HepG2 (cell line): ENCODE data around the gene NSL1. TPM values are rescaled to one million over a fixed set of nuclear protein-coding genes. Genes with fewer than 3 reads are reported as not detected.

Experiments used
- ATAC-seq: fragments of 200-7000 bp; cut with Tn5 transposase; 3 replicates; pipeline ENCODE4 v1.9.1; 2020; ENCODE audit warnings: mild to moderate bottlenecking, moderate library complexity
- BruUV-seq: library from RNA; stranded (reverse); fragments of 400-500 nt; replicated peaks from 2 replicates; lab custom pipeline; 2021; lab: Mats Ljungman, UMichigan
- CTCF ChIA-PET: fragments of 300-600 bp; formaldehyde crosslinking; extraction: SDS; loops from one replicate; lab custom pipeline; 2021; ENCODE audit warnings: low total read pairs, inconsistent platforms, low intra/inter-chr PET ratio; lab: Yijun Ruan, JAX
- POLR2A ChIA-PET: fragments of 350-600 bp; sonication (Branson Sonifier 250); formaldehyde crosslinking; loops from one replicate; lab custom pipeline; 2020; ENCODE audit warnings: antibody characterized with exemption, inconsistent platforms; lab: Yijun Ruan, JAX
- DNase-seq: peaks from one replicate; pipeline ENCODE4 v3.0.0-alpha.2; 2015; ENCODE audit warnings: low spot score
- FAIRE-seq: peaks from 3 replicates; lab custom pipeline; 2011; peaks lifted over from hg19 to GRCh38; lab: Jason Lieb, UNC
- H2AFZ ChIP-seq: one replicate; pipeline ENCODE4 v1.6.1; 2011; ENCODE audit warnings: low read length, inconsistent platforms
- H3K27ac ChIP-seq: fragments of 300-600 bp; 3 replicates; pipeline ENCODE4 v1.8.0; 2011; ENCODE audit warnings: mixed run types, mild to moderate bottlenecking, mixed read lengths, low read length, inconsistent platforms; ENCODE audit not compliant: insufficient read depth; ENCODE audit errors: extremely low read length
- H3K27me3 ChIP-seq, 2 experiments: fragments of 200-600 bp in 1 of 2; 2 replicates in 1 of 2; 3 replicates in 1 of 2; pipeline versions ENCODE4 v1.6.0 to v1.8.0; 2011; ENCODE audit warnings: low read length in 2 of 2, mild to moderate bottlenecking in 2 of 2, moderate library complexity in 2 of 2, inconsistent platforms in 1 of 2; ENCODE audit not compliant: insufficient read depth in 2 of 2, control insufficient read depth in 1 of 2
- H3K36me3 ChIP-seq, 2 experiments: fragments of 200-600 bp in 1 of 2; replicated peaks in 1 of 2; 2 replicates in 1 of 2; 3 replicates in 1 of 2; pipeline versions ENCODE4 v1.5.1 to v1.8.0; 2011; ENCODE audit warnings: low read length in 2 of 2, inconsistent platforms in 1 of 2; ENCODE audit not compliant: insufficient read depth in 2 of 2, control insufficient read depth in 1 of 2
- H3K4me1 ChIP-seq: 2 replicates; pipeline ENCODE4 v1.5.1; 2012; ENCODE audit warnings: low read length, inconsistent platforms; ENCODE audit not compliant: insufficient read depth
- H3K4me2 ChIP-seq: 2 replicates; pipeline ENCODE4 v1.6.0; 2011; ENCODE audit warnings: low read depth, low read length, inconsistent platforms
- H3K4me3 ChIP-seq, 3 experiments: fragments of 200-600 bp in 1 of 3; sonication (generic), shearing (Covaris generic) in 1 of 3; replicated peaks in 1 of 3; 2 replicates each; pipeline ENCODE4 v1.5.1; 2011 to 2016; ENCODE audit warnings: low read length in 3 of 3, inconsistent platforms in 2 of 3, low read depth in 2 of 3, mild to moderate bottlenecking in 2 of 3, control low read depth in 1 of 3, mixed read lengths in 1 of 3; ENCODE audit not compliant: insufficient read depth in 1 of 3
- H3K79me2 ChIP-seq: one replicate; pipeline ENCODE4 v1.6.1; 2011; ENCODE audit warnings: low read length, inconsistent platforms; ENCODE audit not compliant: insufficient read depth
- H3K9ac ChIP-seq: 2 replicates; pipeline ENCODE4 v1.6.0; 2011; ENCODE audit warnings: mild to moderate bottlenecking, low read depth, low read length, inconsistent platforms; ENCODE audit not compliant: insufficient read depth
- H3K9me3 ChIP-seq: 2 replicates; pipeline ENCODE4 v1.5.1; 2012; ENCODE audit warnings: mild to moderate bottlenecking, low read length
- H4K20me1 ChIP-seq: 2 replicates; pipeline ENCODE4 v1.6.0; 2011; ENCODE audit warnings: inconsistent platforms, mild to moderate bottlenecking, low read length, moderate library complexity; ENCODE audit not compliant: insufficient read depth
- CREM ChIP-seq, 2 experiments: sonication (generic) in 1 of 2; formaldehyde crosslinking in 1 of 2; IDR thresholded peaks; 2 replicates each; pipeline versions ENCODE4 v1.4.0 to v1.6.1; 2016 to 2020; ENCODE audit warnings: antibody characterized with exemption in 1 of 2, mild to moderate bottlenecking in 1 of 2, missing genetic modification reagents in 1 of 2
- DR1 ChIP-seq: sonication (generic); formaldehyde crosslinking; IDR thresholded peaks from 2 replicates; pipeline ENCODE4 v1.8.0; 2021; ENCODE audit warnings: mild to moderate bottlenecking, missing genetic modification reagents, inconsistent platforms
- FOXP1 ChIP-seq, 2 experiments: fragments of 450-650 bp in 1 of 2; IDR thresholded peaks; 2 replicates each; pipeline ENCODE4 v1.6.1; 2017 to 2018; ENCODE audit warnings: antibody characterized with exemption in 1 of 2
- GZF1 ChIP-seq: sonication (generic); formaldehyde crosslinking; IDR thresholded peaks from 2 replicates; pipeline ENCODE4 v1.5.1; 2020; ENCODE audit warnings: mild to moderate bottlenecking, missing genetic modification reagents
- MBD4 ChIP-seq: IDR thresholded peaks from 2 replicates; pipeline ENCODE4 v1.6.1; 2012; ENCODE audit warnings: low read length, inconsistent platforms, borderline replicate concordance
- MIXL1 ChIP-seq: IDR thresholded peaks from 2 replicates; pipeline ENCODE4 v1.6.1; 2016
- NCOR1 ChIP-seq: fragments of 200-600 bp; sonication (generic); IDR thresholded peaks from 2 replicates; pipeline ENCODE4 v1.7.0; 2017; ENCODE audit warnings: antibody characterized with exemption, low read length, borderline replicate concordance
- PHF5A ChIP-seq: IDR thresholded peaks from one replicate; pipeline ENCODE4 v1.6.1; 2018; ENCODE audit warnings: low read depth, missing genetic modification reagents; ENCODE audit not compliant: unreplicated experiment
- RBM22 ChIP-seq: fragments of 200-400 bp; formaldehyde crosslinking; optimal IDR thresholded peaks from 2 replicates; pipeline ENCODE3; 2017; ENCODE audit warnings: mild to moderate bottlenecking, low read length, moderate library complexity
- RORA ChIP-seq: sonication (generic); formaldehyde crosslinking; IDR thresholded peaks from 2 replicates; pipeline ENCODE4 v1.5.0; 2020; ENCODE audit warnings: mild to moderate bottlenecking, missing genetic modification reagents, moderate library complexity
- SAP130 ChIP-seq: IDR thresholded peaks from 2 replicates; pipeline ENCODE4 v1.6.1; 2016; ENCODE audit warnings: low read depth
- SUZ12 ChIP-seq: fragments of 150-350 bp; IDR thresholded peaks from 2 replicates; pipeline ENCODE4 v1.6.1; 2014; ENCODE audit warnings: low read depth, low read length
- ZNF180 ChIP-seq: sonication (generic); formaldehyde crosslinking; IDR thresholded peaks from 2 replicates; pipeline ENCODE4 v1.4.0; 2020; ENCODE audit warnings: low read depth, missing genetic modification reagents, borderline replicate concordance
- ZNF281 ChIP-seq: sonication (generic); formaldehyde crosslinking; IDR thresholded peaks from 2 replicates; pipeline ENCODE4 v1.4.0; 2020; ENCODE audit warnings: missing genetic modification reagents, borderline replicate concordance
- ZNF317 ChIP-seq: sonication (generic); formaldehyde crosslinking; IDR thresholded peaks from 2 replicates; pipeline ENCODE4 v1.5.0; 2020; ENCODE audit warnings: mild to moderate bottlenecking, missing genetic modification reagents
- ZNF510 ChIP-seq: sonication (generic); formaldehyde crosslinking; IDR thresholded peaks from 2 replicates; pipeline ENCODE4 v1.4.0; 2020; ENCODE audit warnings: low read depth, mild to moderate bottlenecking, missing genetic modification reagents
- WGBS: methylation state at CpG from one replicate; pipeline ENCODE4 v1.1.6; 2017; ENCODE audit warnings: low lambda C conversion rate; 5-methylcytosine and 5-hydroxymethylcytosine counted together
- in situ Hi-C: cut with HindIII; loops from 2 replicates; pipeline ENCODE4 v1.10.0; 2017; ENCODE audit warnings: low pct_unique_long_range_greater_than_20kb; ENCODE audit not compliant: extremely low pct_ligation_motif_present
- intact Hi-C: fragments of 100-400 bp; cut with micrococcal nuclease; formaldehyde crosslinking; loops from one replicate; pipeline ENCODE4 v1.10.0; 2022; ENCODE audit not compliant: unreplicated experiment
- polyA plus RNA-seq, 8 experiments: library from polyadenylated mRNA; depleted of rRNA in 3 of 8; stranded (reverse) in 7 of 8; unstranded in 1 of 8; fragments of >200 nt; fragmentation: Illumina TruSeq in 4 of 8; extraction: Trizol in 4 of 8; gene quantifications; 2 replicates each; pipeline versions ENCODE4 v1.2.1 to v1.2.3, GENCODE V29; 2011 to 2016; ENCODE audit warnings: low read depth in 4 of 8, missing spikeins in 1 of 8, mixed read lengths in 1 of 8; ENCODE audit not compliant: insufficient read depth in 1 of 8
- total RNA-seq, 5 experiments: library from RNA; depleted of rRNA; stranded (reverse); fragments of >200 nt; fragmentation: Illumina TruSeq; extraction: Trizol; gene quantifications; 2 replicates each; pipeline ENCODE4 v1.2.3, GENCODE V29; 2016; ENCODE audit warnings: low read depth in 1 of 5

NSL1 gene
- total and polyA plus RNA-seq, 2 of the 13 experiments (the other 11 are each of a cell fraction or from before 2014, with no cell fraction given) = 34.5 to 77.4 TPM

- TF ChIP-seq ZNF510 (no peak), MBD4 (no peak), SUZ12 (no peak)
These were observed 58.5 kb downstream of the NSL1 start (continued) for GRCh38 chr1:212733109-212733508.

- H3K9me3 ChIP-seq = no peaks in the 10 kb centered on the region
- 100% methylated on average over 1 of the region's 1 CpG for WGBS
These were observed 59.9 kb downstream of the NSL1 start for GRCh38 chr1:212731630-212732029.

GRCh38 chr1:212728606-212729005, 63.0 kb downstream of the NSL1 start:
- POLR2A ChIA-PET = interaction anchor here (1.2 kb wide), 1 partner anchor 10 kb away, joined by 3 read pairs; no protein-coding TSS in a partner anchor
- Histone ChIP-seq H3K27me3 (no peaks in the 10 kb centered on the region), H3K36me3 (peaks cover 0 to 2% of the 10 kb centered on the region in 2 experiments; a peak in 3 of 5 replicates), H3K4me3 (peak overlapping the region in 2 of 3 experiments; percentile 39 to 45; a peak in 2 of 6 replicates), H3K27ac (peak overlapping the region; percentile 75), H3K9ac (peak overlapping the region; percentile 31), H3K79me2 (no peaks in the 10 kb centered on the region), H3K4me2 (peak overlapping the region; percentile 67), H2AFZ (no peak overlapping the region), H3K4me1 (peaks cover 59% of the 10 kb centered on the region), H3K9me3 (no peaks in the 10 kb centered on the region), H4K20me1 (no peaks in the 10 kb centered on the region)
- ATAC-seq (peak; percentile 92), FAIRE-seq (peak; percentile 74), DNase-seq (peak; percentile 63)
- no TSS peak for BruUV-seq
- whole genome bisulfite sequencing = 1% methylated on average over 5 of the region's 5 CpGs
- intact Hi-C loops (no loop called here), in situ Hi-C loops (no loop called here)
- CTCF ChIA-PET = no interaction called here
- TF ChIP-seq FOXP1 (IDR thresholded peaks at IDR 0.05) (no peak), FOXP1 (CRISPR knock-in tag; IDR thresholded peaks at IDR 0.05) (peak; percentile 80), GZF1 (CRISPR knock-in tag) (no peak), MIXL1 (peak; percentile 67), SAP130 (CRISPR knock-in tag) (peak; percentile 44), PHF5A (no peak), DR1 (CRISPR knock-in tag) (no peak), ZNF317 (CRISPR knock-in tag) (no peak), NCOR1 (peak; percentile 45; the same call in 1 of the 2 replicates), ZNF281 (CRISPR knock-in tag) (peak; percentile 88), ZNF180 (no peak)

More at GRCh38 chr1:212731630-212732029, 59.9 kb downstream of the NSL1 start:
- intact Hi-C loops (no loop called here), in situ Hi-C loops (no loop called here)
- H3K27me3 ChIP-seq = no peaks in the 10 kb centered on the region
- H3K4me2 ChIP-seq = no peak overlapping the region
- H2AFZ ChIP-seq = no peak overlapping the region
- no peak overlapping the region for H3K9ac ChIP-seq
- H3K4me1 ChIP-seq = peaks cover 38% of the 10 kb centered on the region
- H3K36me3 ChIP-seq = peaks cover 2 to 10% of the 10 kb centered on the region in 2 experiments; a peak in 3 of 5 replicates
- POLR2A ChIA-PET = no interaction called here
- CTCF ChIA-PET = no interaction called here
- no peaks in the 10 kb centered on the region for H4K20me1 ChIP-seq
- TF ChIP-seq RORA (CRISPR knock-in tag) (no peak), CREM (IDR thresholded peaks at IDR 0.05) (no peak), CREM (CRISPR knock-in tag; IDR thresholded peaks at IDR 0.05) (no peak), RBM22 (peak; percentile 71)
- FAIRE-seq = peak; percentile 12
- H3K27ac ChIP-seq = no peak overlapping the region
- BruUV-seq = no TSS peak
- ATAC-seq = no peak
- H3K4me3 ChIP-seq = no peak overlapping the region
- no peak for DNase-seq
- no peaks in the 10 kb centered on the region for H3K79me2 ChIP-seq
